Measurements from ENCODE around the gene NUDT3.

- TF ChIP-seq POLR2A (IDR thresholded peaks at IDR 0.05) (no peak), POLR2AphosphoS5 (IDR thresholded peaks at IDR 0.05) (no peak), EP300 (IDR thresholded peaks at IDR 0.05) (no peak)
- TF ChIP-seq, protein P1, sequence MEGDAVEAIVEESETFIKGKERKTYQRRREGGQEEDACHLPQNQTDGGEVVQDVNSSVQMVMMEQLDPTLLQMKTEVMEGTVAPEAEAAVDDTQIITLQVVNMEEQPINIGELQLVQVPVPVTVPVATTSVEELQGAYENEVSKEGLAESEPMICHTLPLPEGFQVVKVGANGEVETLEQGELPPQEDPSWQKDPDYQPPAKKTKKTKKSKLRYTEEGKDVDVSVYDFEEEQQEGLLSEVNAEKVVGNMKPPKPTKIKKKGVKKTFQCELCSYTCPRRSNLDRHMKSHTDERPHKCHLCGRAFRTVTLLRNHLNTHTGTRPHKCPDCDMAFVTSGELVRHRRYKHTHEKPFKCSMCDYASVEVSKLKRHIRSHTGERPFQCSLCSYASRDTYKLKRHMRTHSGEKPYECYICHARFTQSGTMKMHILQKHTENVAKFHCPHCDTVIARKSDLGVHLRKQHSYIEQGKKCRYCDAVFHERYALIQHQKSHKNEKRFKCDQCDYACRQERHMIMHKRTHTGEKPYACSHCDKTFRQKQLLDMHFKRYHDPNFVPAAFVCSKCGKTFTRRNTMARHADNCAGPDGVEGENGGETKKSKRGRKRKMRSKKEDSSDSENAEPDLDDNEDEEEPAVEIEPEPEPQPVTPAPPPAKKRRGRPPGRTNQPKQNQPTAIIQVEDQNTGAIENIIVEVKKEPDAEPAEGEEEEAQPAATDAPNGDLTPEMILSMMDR (IDR thresholded peaks at IDR 0.05) = no peak
Observed at GRCh38 chr6:34370361-34370760, 22.1 kb downstream of the NUDT3 start.

All from gastroesophageal sphincter (tissue), 3 donors.